Measurements from ENCODE around the gene PALD1. TPM values are rescaled to one million over a fixed set of nuclear protein-coding genes. Genes with fewer than 3 reads are reported as not detected.

The PALD1 gene
- total and polyA plus RNA-seq, 9 of the 15 experiments (the other 6 are each of a cell fraction or from before 2014, with no cell fraction given), result 0.03 to 0.29 (median 0.09) TPM; not detected in 2

DNA sequence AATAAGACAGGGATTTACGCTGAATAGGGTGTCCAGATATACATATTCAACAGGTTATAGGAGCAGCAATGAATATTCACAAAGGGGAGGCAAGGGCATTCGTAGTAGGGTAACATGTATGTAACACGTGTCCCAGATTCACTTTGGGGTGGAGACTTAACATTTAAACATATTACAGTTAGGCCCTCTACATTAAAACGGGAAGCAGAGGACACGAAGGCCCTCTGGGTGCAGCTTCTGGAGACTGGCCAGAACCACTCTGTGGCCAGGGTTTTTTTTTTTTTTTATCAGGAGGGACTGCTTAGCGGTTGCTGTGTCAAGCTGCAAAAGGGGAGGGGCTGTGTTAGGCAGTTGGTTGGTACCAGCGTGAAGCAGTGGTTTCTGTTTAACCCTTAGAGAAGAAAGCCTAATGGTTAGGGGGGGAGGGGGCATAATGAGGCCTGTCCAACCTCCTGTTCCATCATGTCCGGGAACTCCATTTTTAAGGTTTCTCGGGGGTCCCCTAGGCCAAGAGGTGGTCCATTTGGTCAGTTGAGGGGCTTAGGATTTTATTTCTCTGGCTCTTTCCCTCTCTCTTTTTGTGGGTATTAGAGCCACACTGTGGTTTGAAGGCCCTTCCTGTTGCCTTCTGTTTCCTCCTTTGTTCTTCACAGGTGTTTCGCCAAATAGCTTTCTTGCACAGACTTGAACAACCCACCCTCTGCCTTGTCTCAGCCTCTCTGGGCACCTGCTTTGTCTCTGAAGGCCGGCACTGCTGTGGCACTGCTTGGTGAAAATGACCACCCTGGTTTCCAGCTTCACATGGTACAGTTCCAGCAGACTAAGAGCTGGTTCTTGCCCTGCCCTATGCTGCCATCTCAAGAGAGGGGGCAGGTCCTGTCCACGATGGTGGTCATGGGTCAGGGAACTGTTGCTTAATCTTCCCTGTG, 97.6 kb downstream of the PALD1 start (continued):
- TF ChIP-seq, protein P1, sequence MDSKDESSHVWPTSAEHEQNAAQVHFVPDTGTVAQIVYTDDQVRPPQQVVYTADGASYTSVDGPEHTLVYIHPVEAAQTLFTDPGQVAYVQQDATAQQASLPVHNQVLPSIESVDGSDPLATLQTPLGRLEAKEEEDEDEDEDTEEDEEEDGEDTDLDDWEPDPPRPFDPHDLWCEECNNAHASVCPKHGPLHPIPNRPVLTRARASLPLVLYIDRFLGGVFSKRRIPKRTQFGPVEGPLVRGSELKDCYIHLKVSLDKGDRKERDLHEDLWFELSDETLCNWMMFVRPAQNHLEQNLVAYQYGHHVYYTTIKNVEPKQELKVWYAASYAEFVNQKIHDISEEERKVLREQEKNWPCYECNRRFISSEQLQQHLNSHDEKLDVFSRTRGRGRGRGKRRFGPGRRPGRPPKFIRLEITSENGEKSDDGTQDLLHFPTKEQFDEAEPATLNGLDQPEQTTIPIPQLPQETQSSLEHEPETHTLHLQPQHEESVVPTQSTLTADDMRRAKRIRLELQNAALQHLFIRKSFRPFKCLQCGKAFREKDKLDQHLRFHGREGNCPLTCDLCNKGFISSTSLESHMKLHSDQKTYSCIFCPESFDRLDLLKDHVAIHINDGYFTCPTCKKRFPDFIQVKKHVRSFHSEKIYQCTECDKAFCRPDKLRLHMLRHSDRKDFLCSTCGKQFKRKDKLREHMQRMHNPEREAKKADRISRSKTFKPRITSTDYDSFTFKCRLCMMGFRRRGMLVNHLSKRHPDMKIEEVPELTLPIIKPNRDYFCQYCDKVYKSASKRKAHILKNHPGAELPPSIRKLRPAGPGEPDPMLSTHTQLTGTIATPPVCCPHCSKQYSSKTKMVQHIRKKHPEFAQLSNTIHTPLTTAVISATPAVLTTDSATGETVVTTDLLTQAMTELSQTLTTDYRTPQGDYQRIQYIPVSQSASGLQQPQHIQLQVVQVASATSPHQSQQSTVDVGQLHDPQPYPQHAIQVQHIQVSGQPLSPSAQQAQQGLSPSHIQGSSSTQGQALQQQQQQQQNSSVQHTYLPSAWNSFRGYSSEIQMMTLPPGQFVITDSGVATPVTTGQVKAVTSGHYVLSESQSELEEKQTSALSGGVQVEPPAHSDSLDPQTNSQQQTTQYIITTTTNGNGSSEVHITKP (IDR thresholded peaks at IDR 0.05; ENCODE audit: partially characterized antibody), result peak; percentile 92
- TF ChIP-seq HNRNPH1 (optimal IDR thresholded peaks at IDR 0.05; ENCODE audit: low read depth, low read length) (no peak), KDM1A (IDR thresholded peaks at IDR 0.05) (peak; percentile 53 to 66; a peak in 1 of 4 replicates), MED1 (CRISPR knock-in tag; IDR thresholded peaks at IDR 0.05; ENCODE audit: borderline replicate concordance) (no peak), OTX1 (CRISPR knock-in tag; IDR thresholded peaks at IDR 0.05) (no peak), SRF (CRISPR knock-in tag; IDR thresholded peaks at IDR 0.05) (no peak), U2AF1 (optimal IDR thresholded peaks at IDR 0.05; ENCODE audit: low read depth, low read length) (no peak), ETV6 (IDR thresholded peaks at IDR 0.05; ENCODE audit: borderline replicate concordance in 1 of 2, low read depth in 2 of 2, low read length in 1 of 2) (peak; percentile 49 to 59; a peak in 1 of 4 replicates), ETV6 (CRISPR knock-in tag; IDR thresholded peaks at IDR 0.05; ENCODE audit: borderline replicate concordance) (no peak), ZNF436 (CRISPR knock-in tag; IDR thresholded peaks at IDR 0.05) (no peak), ZBTB17 (CRISPR knock-in tag; IDR thresholded peaks at IDR 0.05) (peak; percentile 61; the same call in 1 of the 2 replicates), ZNF445 (CRISPR knock-in tag; IDR thresholded peaks at IDR 0.05; ENCODE audit: low read depth) (no peak), CREM (IDR thresholded peaks at IDR 0.05; ENCODE audit: low read depth) (peak; percentile 53), ZNF79 (CRISPR knock-in tag; IDR thresholded peaks at IDR 0.05; ENCODE audit: low read depth) (no peak)
- TF ChIP-seq, protein P2, sequence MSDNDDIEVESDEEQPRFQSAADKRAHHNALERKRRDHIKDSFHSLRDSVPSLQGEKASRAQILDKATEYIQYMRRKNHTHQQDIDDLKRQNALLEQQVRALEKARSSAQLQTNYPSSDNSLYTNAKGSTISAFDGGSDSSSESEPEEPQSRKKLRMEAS (CRISPR knock-in tag; IDR thresholded peaks at IDR 0.05), result 0 out of 2 replicates have a peak, but pooled peaks have one; percentile 47
- TF ChIP-seq, protein P3, sequence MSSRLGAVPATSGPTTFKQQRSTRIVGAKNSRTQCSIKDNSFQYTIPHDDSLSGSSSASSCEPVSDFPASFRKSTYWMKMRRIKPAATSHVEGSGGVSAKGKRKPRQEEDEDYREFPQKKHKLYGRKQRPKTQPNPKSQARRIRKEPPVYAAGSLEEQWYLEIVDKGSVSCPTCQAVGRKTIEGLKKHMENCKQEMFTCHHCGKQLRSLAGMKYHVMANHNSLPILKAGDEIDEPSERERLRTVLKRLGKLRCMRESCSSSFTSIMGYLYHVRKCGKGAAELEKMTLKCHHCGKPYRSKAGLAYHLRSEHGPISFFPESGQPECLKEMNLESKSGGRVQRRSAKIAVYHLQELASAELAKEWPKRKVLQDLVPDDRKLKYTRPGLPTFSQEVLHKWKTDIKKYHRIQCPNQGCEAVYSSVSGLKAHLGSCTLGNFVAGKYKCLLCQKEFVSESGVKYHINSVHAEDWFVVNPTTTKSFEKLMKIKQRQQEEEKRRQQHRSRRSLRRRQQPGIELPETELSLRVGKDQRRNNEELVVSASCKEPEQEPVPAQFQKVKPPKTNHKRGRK (tag; IDR thresholded peaks at IDR 0.05), result no peak
- TF ChIP-seq, protein P4, sequence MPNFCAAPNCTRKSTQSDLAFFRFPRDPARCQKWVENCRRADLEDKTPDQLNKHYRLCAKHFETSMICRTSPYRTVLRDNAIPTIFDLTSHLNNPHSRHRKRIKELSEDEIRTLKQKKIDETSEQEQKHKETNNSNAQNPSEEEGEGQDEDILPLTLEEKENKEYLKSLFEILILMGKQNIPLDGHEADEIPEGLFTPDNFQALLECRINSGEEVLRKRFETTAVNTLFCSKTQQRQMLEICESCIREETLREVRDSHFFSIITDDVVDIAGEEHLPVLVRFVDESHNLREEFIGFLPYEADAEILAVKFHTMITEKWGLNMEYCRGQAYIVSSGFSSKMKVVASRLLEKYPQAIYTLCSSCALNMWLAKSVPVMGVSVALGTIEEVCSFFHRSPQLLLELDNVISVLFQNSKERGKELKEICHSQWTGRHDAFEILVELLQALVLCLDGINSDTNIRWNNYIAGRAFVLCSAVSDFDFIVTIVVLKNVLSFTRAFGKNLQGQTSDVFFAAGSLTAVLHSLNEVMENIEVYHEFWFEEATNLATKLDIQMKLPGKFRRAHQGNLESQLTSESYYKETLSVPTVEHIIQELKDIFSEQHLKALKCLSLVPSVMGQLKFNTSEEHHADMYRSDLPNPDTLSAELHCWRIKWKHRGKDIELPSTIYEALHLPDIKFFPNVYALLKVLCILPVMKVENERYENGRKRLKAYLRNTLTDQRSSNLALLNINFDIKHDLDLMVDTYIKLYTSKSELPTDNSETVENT (CRISPR knock-in tag; IDR thresholded peaks at IDR 0.05), result no peak
